Stimulated activated CD8-positive, alpha-beta memory T cell treated with anti-CD3 and anti-CD28 coated beads, Interleukin-2, amount 100 ng/mL, for 1 hour (primary cell): Measurements from ENCODE around the gene C8A.

ENCODE experiments used
- DNase-seq, 2 donors: peaks; one replicate each; pipeline ENCODE4 v3.0.0-alpha.2; 2020; ENCODE audit warnings: low read depth in 2 of 2

The C8A gene

GRCh38 chr1:56927171-56927570, 72.6 kb downstream of the C8A start:
- DNase-seq, result no peak

GRCh38 chr1:56927986-56928385, 73.4 kb downstream of the C8A start:
- no peak for DNase-seq

- DNase-seq, result no peak
These were observed 74.9 kb downstream of the C8A start for GRCh38 chr1:56929492-56929891.

GRCh38 chr1:56931211-56931610, 76.6 kb downstream of the C8A start:
- DNase-seq, result no peak

- DNase-seq, result no peak
These were observed 77.1 kb downstream of the C8A start for GRCh38 chr1:56931686-56932085.

- DNase-seq, result no peak
These were observed 78.6 kb downstream of the C8A start for GRCh38 chr1:56933161-56933560.

- DNase-seq, result no peak
These were observed 79.0 kb downstream of the C8A start for GRCh38 chr1:56933606-56934005.

GRCh38 chr1:56934430-56935060, 79.9 kb downstream of the C8A start:
- DNase-seq, result no peak

GRCh38 chr1:56938646-56939045, 84.0 kb downstream of the C8A start:
- no peak for DNase-seq

GRCh38 chr1:56939209-56939608, 84.6 kb downstream of the C8A start:
- DNase-seq, result no peak

- no peak for DNase-seq
These were observed 85.4 kb downstream of the C8A start for GRCh38 chr1:56940039-56940438.

GRCh38 chr1:56948403-56949023, 93.9 kb downstream of the C8A start:
- DNase-seq, result no peak

GRCh38 chr1:56952501-56952900, 97.9 kb downstream of the C8A start:
- DNase-seq, result no peak

GRCh38 chr1:56953386-56953785, 98.8 kb downstream of the C8A start:
- DNase-seq, result no peak

GRCh38 chr1:56954664-56955063, 100.1 kb downstream of the C8A start:
- no peak for DNase-seq

- no peak for DNase-seq
These were observed 103.3 kb downstream of the C8A start for GRCh38 chr1:56957931-56958330.

- DNase-seq, result no peak
These were observed 103.9 kb downstream of the C8A start for GRCh38 chr1:56958526-56958925.

- no peak for DNase-seq
These were observed 106.8 kb downstream of the C8A start for GRCh38 chr1:56961426-56961825.

- no peak for DNase-seq
These were observed 109.1 kb downstream of the C8A start for GRCh38 chr1:56963667-56964066.

- no peak for DNase-seq
These were observed 109.9 kb downstream of the C8A start for GRCh38 chr1:56964349-56965017.

GRCh38 chr1:56965191-56965590, 110.6 kb downstream of the C8A start:
- DNase-seq, result no peak

- DNase-seq, result no peak
These were observed 111.5 kb downstream of the C8A start, which contains the start of gene C8B for GRCh38 chr1:56965916-56966697. Gene C8B, minus strand, starts transcription at chr1:56966015. Its CDS starts 67 bp downstream, at chr1:56965948.

GRCh38 chr1:56966698-56966999, 112.1 kb downstream of the C8A start:
- DNase-seq, result no peak
